ENCODE data around the gene HOXD10. TPM values are rescaled to one million over a fixed set of nuclear protein-coding genes. Genes with fewer than 3 reads are reported as not detected.

HOXD10 gene
- total RNA-seq, 1 donor from 2014 or later = not detected

DNA sequence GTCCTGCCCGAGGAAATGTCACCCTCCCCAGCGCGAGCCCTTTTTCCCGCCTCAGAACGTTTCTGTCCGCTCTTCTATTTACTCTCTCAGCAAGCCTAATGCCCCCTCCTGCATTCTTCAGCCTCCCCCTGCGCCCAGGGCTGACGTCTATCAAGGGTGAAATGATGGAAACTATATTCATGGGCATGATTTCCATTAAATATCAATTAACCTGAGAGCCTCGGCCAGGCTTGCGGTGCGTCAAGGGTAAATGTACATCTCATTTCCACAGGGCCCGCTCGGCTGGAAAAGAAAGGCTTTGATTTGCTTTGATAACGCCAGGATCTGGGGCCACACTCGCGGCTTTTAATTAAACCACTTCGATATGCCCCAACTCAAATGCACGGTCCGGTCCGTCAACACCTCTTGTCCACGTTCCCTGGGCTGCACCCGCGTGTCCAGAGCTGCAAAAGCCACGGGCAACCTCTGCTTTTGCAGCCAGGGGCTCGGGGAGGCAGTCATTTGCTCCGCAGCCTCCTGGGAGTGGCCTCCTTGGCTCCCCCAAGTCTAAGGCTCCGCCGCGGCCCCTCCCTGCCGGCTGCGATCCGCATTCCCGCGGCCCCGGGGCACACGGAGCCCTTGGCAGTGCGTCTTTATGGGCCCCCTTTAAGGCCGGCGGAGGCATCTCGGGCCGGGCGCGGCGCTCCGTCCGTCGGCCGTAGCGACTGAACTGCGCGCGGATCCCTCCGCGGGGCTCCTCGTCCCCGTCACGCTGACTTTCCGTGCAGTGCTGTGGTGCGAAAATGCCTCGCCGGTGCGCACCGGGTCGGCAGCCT lies 12.6 kb downstream of the HOXD10 start, which contains the start of gene HOXD8:
HOXD8 (plus strand) TSS at position 724 of the 815 bp plus-strand sequence. CDS start 662 bp downstream, outside the sequence.
- H3K36me3 ChIP-seq = no peaks in the 10 kb centered on the region
- no peaks in the 10 kb centered on the region for H3K9me3 ChIP-seq
- peak within 1 kb of the TSS; percentile 89 to 96 for H3K27ac ChIP-seq
- H3K4me3 ChIP-seq = peak within 1 kb of the TSS; percentile 61 to 88
- H3K4me1 ChIP-seq = peaks cover 0 to 5% of the 10 kb centered on the region in 2 donors
- DNase-seq (ENCODE audit: low spot score in 2 of 2) = peak in 1 of 2 donors; percentile 81
- H3K27me3 ChIP-seq = no peaks in the 10 kb centered on the region
- no peak for TF ChIP-seq CTCF (IDR thresholded peaks at IDR 0.05)
- intact Hi-C loops (cut with DNase I) = loop anchor here (5.0 to 10.0 kb wide), 4 partner anchors 683 to 1206 kb away; no protein-coding TSS in a partner anchor

DNA sequence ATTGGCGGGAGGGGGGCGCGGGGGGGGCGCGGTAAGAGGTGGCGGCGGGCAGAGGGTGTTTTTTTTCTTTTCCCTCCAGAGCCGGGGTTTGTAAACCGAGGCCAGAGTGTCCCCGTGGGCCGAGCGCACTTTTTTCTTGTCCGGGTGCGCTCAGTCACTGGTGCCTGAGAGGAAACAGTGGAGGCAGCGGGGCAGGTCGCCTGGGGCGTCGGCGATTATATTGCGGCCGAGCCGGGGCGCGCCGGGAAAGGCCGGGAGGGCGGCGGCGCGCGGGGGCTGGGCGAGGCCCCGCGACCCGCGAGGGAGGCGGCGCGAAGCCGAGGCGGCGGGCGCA lies 13.2 kb downstream of the HOXD10 start:
- peaks cover 0 to 5% of the 10 kb centered on the region in 2 donors for H3K4me1 ChIP-seq

DNA sequence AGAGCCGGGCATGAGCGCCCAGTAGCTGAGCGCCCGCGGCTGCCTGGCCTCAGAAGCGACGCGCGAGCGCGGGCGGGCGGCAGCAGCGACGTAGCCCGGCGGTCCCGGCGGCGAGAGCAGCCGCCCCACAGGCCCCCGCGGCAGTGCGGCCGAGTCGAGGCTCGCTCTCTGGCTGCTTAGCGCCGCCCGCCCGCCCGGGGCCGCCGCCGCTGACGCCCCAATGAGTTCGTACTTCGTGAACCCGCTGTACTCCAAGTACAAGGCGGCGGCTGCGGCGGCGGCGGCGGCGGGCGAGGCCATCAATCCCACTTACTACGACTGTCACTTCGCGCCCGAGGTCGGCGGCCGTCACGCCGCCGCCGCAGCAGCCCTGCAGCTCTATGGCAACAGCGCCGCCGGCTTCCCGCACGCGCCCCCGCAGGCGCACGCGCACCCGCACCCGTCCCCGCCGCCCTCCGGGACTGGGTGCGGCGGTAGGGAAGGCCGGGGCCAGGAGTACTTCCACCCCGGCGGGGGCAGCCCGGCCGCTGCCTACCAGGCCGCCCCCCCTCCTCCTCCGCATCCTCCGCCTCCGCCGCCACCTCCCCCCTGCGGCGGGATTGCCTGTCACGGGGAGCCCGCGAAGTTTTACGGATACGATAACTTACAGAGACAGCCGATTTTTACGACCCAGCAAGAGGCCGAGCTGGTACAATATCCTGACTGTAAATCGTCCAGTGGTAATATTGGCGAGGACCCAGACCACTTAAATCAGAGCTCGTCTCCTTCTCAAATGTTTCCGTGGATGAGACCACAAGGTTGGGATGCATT lies 13.8 kb downstream of the HOXD10 start:
- intact Hi-C loops (cut with DNase I) = no loop called here
- Histone ChIP-seq H3K9me3 (no peaks in the 10 kb centered on the region), H3K36me3 (no peaks in the 10 kb centered on the region), H3K27ac (peak overlapping the region; percentile 89 to 96), H3K4me3 (peak overlapping the region; percentile 61 to 88), H3K27me3 (no peaks in the 10 kb centered on the region), H3K4me1 (peaks cover 0 to 8% of the 10 kb centered on the region in 2 donors)
- DNase-seq (ENCODE audit: low spot score in 2 of 2) = no peak
- TF ChIP-seq CTCF (IDR thresholded peaks at IDR 0.05) = no peak

More for the DNA sequence above, 13.2 kb downstream of the HOXD10 start:
- intact Hi-C loops (cut with DNase I) = loop anchor here (5.0 to 10.0 kb wide), 4 partner anchors 683 to 1205 kb away; no protein-coding TSS in a partner anchor
- Histone ChIP-seq H3K27ac (peak overlapping the region; percentile 89 to 96), H3K9me3 (no peaks in the 10 kb centered on the region), H3K36me3 (no peaks in the 10 kb centered on the region), H3K27me3 (no peaks in the 10 kb centered on the region), H3K4me3 (peak overlapping the region; percentile 61 to 88)
- TF ChIP-seq CTCF (IDR thresholded peaks at IDR 0.05) = no peak
- no peak for DNase-seq (ENCODE audit: low spot score in 2 of 2)

GRCh38 chr2:176130957-176131847 lies 14.6 kb downstream of the HOXD10 start:
- H3K9me3 ChIP-seq = no peaks in the 10 kb centered on the region
- no peak for DNase-seq (ENCODE audit: low spot score in 2 of 2)
- intact Hi-C loops (cut with DNase I) = no loop called here
- peak overlapping the region; percentile 89 to 96 for H3K27ac ChIP-seq
- H3K36me3 ChIP-seq = no peaks in the 10 kb centered on the region
- H3K4me3 ChIP-seq = peak overlapping the region; percentile 61 to 88
- peaks cover 0 to 12% of the 10 kb centered on the region in 2 donors for H3K4me1 ChIP-seq
- H3K27me3 ChIP-seq = no peaks in the 10 kb centered on the region
- no peak for TF ChIP-seq CTCF (IDR thresholded peaks at IDR 0.05)

DNA sequence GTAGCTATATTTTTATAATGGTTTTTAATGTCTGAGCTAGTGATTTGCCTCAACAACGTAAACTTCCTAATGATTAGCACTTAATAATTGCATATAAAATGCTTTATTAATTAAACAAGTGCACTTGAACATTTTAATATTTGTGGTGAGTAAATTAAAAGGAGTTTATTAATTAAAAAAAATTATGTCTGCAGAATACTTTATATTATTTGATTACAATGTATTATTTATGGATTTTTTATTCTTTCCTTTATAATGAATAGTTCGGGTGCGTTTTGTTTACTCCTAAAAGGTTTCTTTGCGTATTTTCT lies 15.2 kb downstream of the HOXD10 start:
- intact Hi-C loops (cut with DNase I) = no loop called here
- Histone ChIP-seq H3K27me3 (no peaks in the 10 kb centered on the region), H3K9me3 (no peaks in the 10 kb centered on the region), H3K36me3 (no peaks in the 10 kb centered on the region), H3K4me3 (peak overlapping the region; percentile 22 to 26), H3K27ac (no peak overlapping the region), H3K4me1 (peaks cover 0 to 12% of the 10 kb centered on the region in 2 donors)
- no peak for DNase-seq (ENCODE audit: low spot score in 2 of 2)
- TF ChIP-seq CTCF (IDR thresholded peaks at IDR 0.05) = no peak

All from ascending aorta (tissue), 2 donors.